HepG2 (cell line): ENCODE data around the gene RPS5. TPM values are rescaled to one million over a fixed set of nuclear protein-coding genes. Genes with fewer than 3 reads are reported as not detected.
A peak's percentile ranks its signal among the peaks of the same experiment; 100 is the strongest.

ENCODE experiments used
- CREB1 ChIP-seq, 2 experiments: fragments of 450-650 bp in 1 of 2; IDR thresholded peaks; 2 replicates each; pipeline ENCODE4 v1.6.1; 2016 to 2017; ENCODE audit warnings: control low read depth in 1 of 2, mild to moderate bottlenecking in 1 of 2, missing compliant biosample characterization in 1 of 2, missing genetic modification characterization in 1 of 2
- GATAD2A ChIP-seq: IDR thresholded peaks from 2 replicates; pipeline ENCODE4 v1.6.1; 2016
- HOXA3 ChIP-seq: sonication (generic); formaldehyde crosslinking; IDR thresholded peaks from 2 replicates; pipeline ENCODE4 v1.5.0; 2020; ENCODE audit warnings: missing genetic modification reagents
- KDM3A ChIP-seq: IDR thresholded peaks from 2 replicates; pipeline ENCODE4 v1.6.1; 2018; ENCODE audit warnings: low read depth, missing compliant biosample characterization
- KMT2A ChIP-seq: sonication (generic); formaldehyde crosslinking; IDR thresholded peaks from 2 replicates; pipeline ENCODE4 v1.4.0; 2020; ENCODE audit warnings: missing genetic modification reagents
- MLX ChIP-seq: IDR thresholded peaks from 2 replicates; pipeline ENCODE4 v1.6.1; 2016
- MNT ChIP-seq: fragments of 450-650 bp; IDR thresholded peaks from 2 replicates; pipeline ENCODE4 v1.6.1; 2016
- MXD4 ChIP-seq: IDR thresholded peaks from 2 replicates; pipeline ENCODE4 v1.6.1; 2016; ENCODE audit warnings: mild to moderate bottlenecking, missing biosample characterization, missing genetic modification reagents
- MXI1 ChIP-seq: IDR thresholded peaks from 3 replicates; pipeline ENCODE4 v1.6.1; 2012; ENCODE audit warnings: low read depth, low read length, inconsistent platforms, borderline replicate concordance
- NAIF1 ChIP-seq: sonication (generic); formaldehyde crosslinking; IDR thresholded peaks from 2 replicates; pipeline ENCODE4 v1.5.0; 2020; ENCODE audit warnings: mild to moderate bottlenecking, missing genetic modification reagents, borderline replicate concordance
- PATZ1 ChIP-seq: sonication (generic); formaldehyde crosslinking; IDR thresholded peaks from 2 replicates; pipeline ENCODE4 v1.4.0; 2020; ENCODE audit warnings: missing genetic modification reagents
- POLR2A ChIP-seq, 2 experiments: IDR thresholded peaks; 2 replicates each; pipeline ENCODE4 v1.6.1; 2011; ENCODE audit warnings: low read depth in 2 of 2, low read length in 2 of 2, mild to moderate bottlenecking in 1 of 2, moderate library complexity in 1 of 2; ENCODE audit not compliant: insufficient read depth in 1 of 2
- POLR2AphosphoS5 ChIP-seq: IDR thresholded peaks from 2 replicates; pipeline ENCODE4 v1.6.1; 2012; ENCODE audit warnings: low read depth, low read length
- RBM39 ChIP-seq: fragments of 200-400 bp; formaldehyde crosslinking; IDR thresholded peaks from one replicate; pipeline ENCODE4 v1.6.1; 2018; ENCODE audit warnings: antibody characterized with exemption, mild to moderate bottlenecking, low read depth, low read length; ENCODE audit not compliant: poor library complexity, severe bottlenecking
- RFXANK ChIP-seq: IDR thresholded peaks from 2 replicates; pipeline ENCODE4 v1.6.1; 2016
- TAF15 ChIP-seq: fragments of 200-400 bp; formaldehyde crosslinking; IDR thresholded peaks from one replicate; pipeline ENCODE4 v1.6.1; 2018; ENCODE audit warnings: mild to moderate bottlenecking, low read depth, low read length; ENCODE audit not compliant: poor library complexity, severe bottlenecking
- USF2 ChIP-seq, 2 experiments: sonication (generic) in 1 of 2; formaldehyde crosslinking in 1 of 2; IDR thresholded peaks; 2 replicates each; pipeline versions ENCODE4 v1.5.1 to v1.6.1; 2011 to 2020; ENCODE audit warnings: borderline replicate concordance in 1 of 2, low read depth in 1 of 2, low read length in 1 of 2, mild to moderate bottlenecking in 1 of 2, missing genetic modification reagents in 1 of 2, moderate library complexity in 1 of 2
- ZFX ChIP-seq: sonication (generic); formaldehyde crosslinking; IDR thresholded peaks from 2 replicates; pipeline ENCODE4 v1.4.0; 2020; ENCODE audit warnings: mild to moderate bottlenecking, low read depth, missing genetic modification reagents, moderate library complexity
- ZMYM3 ChIP-seq: sonication (generic); formaldehyde crosslinking; IDR thresholded peaks from 2 replicates; pipeline ENCODE4 v1.5.1; 2020; ENCODE audit warnings: mild to moderate bottlenecking, missing genetic modification reagents
- ZNF335 ChIP-seq: sonication (generic); formaldehyde crosslinking; IDR thresholded peaks from 2 replicates; pipeline ENCODE4 v1.4.0; 2020; ENCODE audit warnings: missing genetic modification reagents
- ZNF607 ChIP-seq: sonication (generic); formaldehyde crosslinking; IDR thresholded peaks from 2 replicates; pipeline ENCODE4 v1.5.1; 2020; ENCODE audit warnings: missing genetic modification reagents, mild to moderate bottlenecking, borderline replicate concordance
- ZNF883 ChIP-seq: sonication (generic); formaldehyde crosslinking; IDR thresholded peaks from 2 replicates; pipeline ENCODE4 v1.5.1; 2020; ENCODE audit warnings: mild to moderate bottlenecking, missing genetic modification reagents; ENCODE audit errors: not compliant biosample characterization
- ZSCAN22 ChIP-seq: sonication (generic); formaldehyde crosslinking; IDR thresholded peaks from 2 replicates; pipeline ENCODE4 v1.4.0; 2020; ENCODE audit warnings: mild to moderate bottlenecking, missing genetic modification reagents
- polyA plus RNA-seq, 8 experiments: library from polyadenylated mRNA; depleted of rRNA in 3 of 8; stranded (reverse) in 7 of 8; unstranded in 1 of 8; fragments of >200 nt; fragmentation: Illumina TruSeq in 4 of 8; extraction: Trizol in 4 of 8; gene quantifications; 2 replicates each; pipeline versions ENCODE4 v1.2.1 to v1.2.3, GENCODE V29; 2011 to 2016; ENCODE audit warnings: low read depth in 4 of 8, missing spikeins in 1 of 8, mixed read lengths in 1 of 8; ENCODE audit not compliant: insufficient read depth in 1 of 8
- total RNA-seq, 5 experiments: library from RNA; depleted of rRNA; stranded (reverse); fragments of >200 nt; fragmentation: Illumina TruSeq; extraction: Trizol; gene quantifications; 2 replicates each; pipeline ENCODE4 v1.2.3, GENCODE V29; 2016; ENCODE audit warnings: low read depth in 1 of 5

The RPS5 gene
- total and polyA plus RNA-seq, 2 of the 13 experiments (the other 11 are each of a cell fraction or from before 2014, with no cell fraction given): 1,544 to 4,408 TPM

GRCh38 chr19:58400916-58401839 is 14.1 kb downstream of the RPS5 start (continued):
- TF ChIP-seq MXI1 (peak; percentile 99), RFXANK (CRISPR knock-in tag) (peak; percentile 98), ZNF883 (CRISPR knock-in tag) (peak; percentile 35), GATAD2A (CRISPR knock-in tag) (0 out of 2 replicates have a peak, but pooled peaks have one; percentile 29), KMT2A (peak; percentile 41), KDM3A (CRISPR knock-in tag) (0 out of 2 replicates have a peak, but pooled peaks have one; percentile 9), USF2 (IDR thresholded peaks at IDR 0.05; ENCODE audit: low read depth, low read length) (no peak), USF2 (CRISPR knock-in tag; IDR thresholded peaks at IDR 0.05; ENCODE audit: borderline replicate concordance) (peak; percentile 35; the same call in 1 of the 2 replicates), TAF15 (no peak), ZSCAN22 (no peak), RBM39 (peak; percentile 83), ZFX (CRISPR knock-in tag) (peak; percentile 50), NAIF1 (CRISPR knock-in tag) (peak; percentile 96), ZNF607 (CRISPR knock-in tag) (0 out of 2 replicates have a peak, but pooled peaks have one; percentile 35), MLX (CRISPR knock-in tag) (peak; percentile 8; the same call in 1 of the 2 replicates), MNT (peak; percentile 75), ZNF335 (CRISPR knock-in tag) (peak; percentile 54; the same call in 1 of the 2 replicates), POLR2A (IDR thresholded peaks at IDR 0.05; ENCODE audit: insufficient read depth in 1 of 2, low read depth in 2 of 2, low read length in 2 of 2) (peak; percentile 76 to 90), ZMYM3 (CRISPR knock-in tag) (0 out of 2 replicates have a peak, but pooled peaks have one; percentile 16), PATZ1 (peak; percentile 64; the same call in 1 of the 2 replicates), MXD4 (0 out of 2 replicates have a peak, but pooled peaks have one; percentile 40), CREB1 (IDR thresholded peaks at IDR 0.05) (peak; percentile 90), CREB1 (CRISPR knock-in tag; IDR thresholded peaks at IDR 0.05) (peak; percentile 90), HOXA3 (CRISPR knock-in tag) (peak; percentile 58; the same call in 1 of the 2 replicates), POLR2AphosphoS5 (peak; percentile 74)
